ENCODE measurements around the gene DDI2. TPM values are rescaled to one million over a fixed set of nuclear protein-coding genes. Genes with fewer than 3 reads are reported as not detected.
A peak's percentile ranks its signal among the peaks of the same experiment; 100 is the strongest.

The DDI2 gene
- total and polyA plus RNA-seq, 9 of the 15 experiments (the other 6 are each of a cell fraction or from before 2014, with no cell fraction given) = 6.5 to 48.4 (median 21.2) TPM

- TF ChIP-seq MAZ (CRISPR knock-in tag; conservative IDR thresholded peaks at IDR 0.05 in 1 of 2, IDR thresholded peaks at IDR 0.05 in 1 of 2) = peak in 1 of 2 experiments; percentile 25; a peak in 1 of 4 replicates
- TF ChIP-seq ID3 (CRISPR knock-in tag; IDR thresholded peaks at IDR 0.05) = no peak
- no peak for TF ChIP-seq ID3 (tag; IDR thresholded peaks at IDR 0.05)
- peak; percentile 12 for TF ChIP-seq BRD9 (IDR thresholded peaks at IDR 0.05; ENCODE audit: low read depth, partially characterized antibody)
- TF ChIP-seq PHB2 (IDR thresholded peaks at IDR 0.05; ENCODE audit: low read depth) = no peak
- no peak for TF ChIP-seq HNRNPLL (IDR thresholded peaks at IDR 0.05; ENCODE audit: low read depth, low read length, poor library complexity, severe bottlenecking)
- TF ChIP-seq FOXA3 (CRISPR knock-in tag; conservative IDR thresholded peaks at IDR 0.05 in 1 of 2, IDR thresholded peaks at IDR 0.05 in 1 of 2) = peak; percentile 86 to 88; a peak in 3 of 4 replicates
- TF ChIP-seq NFYB (IDR thresholded peaks at IDR 0.05; ENCODE audit: extremely low read depth, insufficient read length) = no peak
- TF ChIP-seq EGR1 (conservative IDR thresholded peaks at IDR 0.05) = no peak
- no peak for TF ChIP-seq SLC30A9 (CRISPR knock-in tag; IDR thresholded peaks at IDR 0.05)
- TF ChIP-seq CEBPZ (IDR thresholded peaks at IDR 0.05; ENCODE audit: borderline replicate concordance, low read depth, low read length) = no peak
- TF ChIP-seq LCOR (CRISPR knock-in tag; IDR thresholded peaks at IDR 0.05) = no peak
- TF ChIP-seq MIER1 (IDR thresholded peaks at IDR 0.05; ENCODE audit: low read depth) = no peak
- no peak for TF ChIP-seq POLR2B (IDR thresholded peaks at IDR 0.05; ENCODE audit: low read depth, partially characterized antibody)
- no peak for TF ChIP-seq ZC3H8 (IDR thresholded peaks at IDR 0.05)
- no peak for TF ChIP-seq ZKSCAN1 (IDR thresholded peaks at IDR 0.05; ENCODE audit: low read depth, low read length)
- no peak for TF ChIP-seq HEY1 (CRISPR knock-in tag; IDR thresholded peaks at IDR 0.05; ENCODE audit: borderline replicate concordance)
- no peak for TF ChIP-seq ZNF316 (IDR thresholded peaks at IDR 0.05)
- TF ChIP-seq PHB (CRISPR knock-in tag; IDR thresholded peaks at IDR 0.05) = no peak
- no peak for TF ChIP-seq ZBED1 (IDR thresholded peaks at IDR 0.05)
- no peak for TF ChIP-seq GATA2 (CRISPR knock-in tag; IDR thresholded peaks at IDR 0.05)
- no peak for TF ChIP-seq EWSR1 (IDR thresholded peaks at IDR 0.05; ENCODE audit: borderline replicate concordance, low read depth, partially characterized antibody)
- no peak for TF ChIP-seq ZC3H4 (CRISPR knock-in tag; IDR thresholded peaks at IDR 0.05; ENCODE audit: borderline replicate concordance)
- no peak for TF ChIP-seq SRSF7 (optimal IDR thresholded peaks at IDR 0.05; ENCODE audit: low read depth, low read length)
- TF ChIP-seq RBM39 (optimal IDR thresholded peaks at IDR 0.05; ENCODE audit: low read depth, low read length) = no peak
- TF ChIP-seq TCF3 (CRISPR knock-in tag; IDR thresholded peaks at IDR 0.05) = no peak
- TF ChIP-seq ZNF175 (CRISPR knock-in tag; IDR thresholded peaks at IDR 0.05; ENCODE audit: low read depth) = no peak
- 0 out of 4 replicates have a peak, but pooled peaks of 1 of the 2 experiments have one; percentile 48 for TF ChIP-seq ARNT (IDR thresholded peaks at IDR 0.05)
- no peak for TF ChIP-seq ILK (tag; IDR thresholded peaks at IDR 0.05; ENCODE audit: borderline replicate concordance, low read depth)
Observed at GRCh38 chr1:15620155-15620545, 2.9 kb downstream of the DDI2 start (continued).
